GM19025 (cell line): ENCODE measurements around the gene GPHA2.

Experiments used
- ATAC-seq: cut with Tn5 transposase; IDR thresholded peaks from one replicate; pipeline ENCODE4 v1.9.1; 2021; ENCODE audit warnings: mild to moderate bottlenecking, low read depth, moderate library complexity; ENCODE audit not compliant: unreplicated experiment

GPHA2 gene

DNA sequence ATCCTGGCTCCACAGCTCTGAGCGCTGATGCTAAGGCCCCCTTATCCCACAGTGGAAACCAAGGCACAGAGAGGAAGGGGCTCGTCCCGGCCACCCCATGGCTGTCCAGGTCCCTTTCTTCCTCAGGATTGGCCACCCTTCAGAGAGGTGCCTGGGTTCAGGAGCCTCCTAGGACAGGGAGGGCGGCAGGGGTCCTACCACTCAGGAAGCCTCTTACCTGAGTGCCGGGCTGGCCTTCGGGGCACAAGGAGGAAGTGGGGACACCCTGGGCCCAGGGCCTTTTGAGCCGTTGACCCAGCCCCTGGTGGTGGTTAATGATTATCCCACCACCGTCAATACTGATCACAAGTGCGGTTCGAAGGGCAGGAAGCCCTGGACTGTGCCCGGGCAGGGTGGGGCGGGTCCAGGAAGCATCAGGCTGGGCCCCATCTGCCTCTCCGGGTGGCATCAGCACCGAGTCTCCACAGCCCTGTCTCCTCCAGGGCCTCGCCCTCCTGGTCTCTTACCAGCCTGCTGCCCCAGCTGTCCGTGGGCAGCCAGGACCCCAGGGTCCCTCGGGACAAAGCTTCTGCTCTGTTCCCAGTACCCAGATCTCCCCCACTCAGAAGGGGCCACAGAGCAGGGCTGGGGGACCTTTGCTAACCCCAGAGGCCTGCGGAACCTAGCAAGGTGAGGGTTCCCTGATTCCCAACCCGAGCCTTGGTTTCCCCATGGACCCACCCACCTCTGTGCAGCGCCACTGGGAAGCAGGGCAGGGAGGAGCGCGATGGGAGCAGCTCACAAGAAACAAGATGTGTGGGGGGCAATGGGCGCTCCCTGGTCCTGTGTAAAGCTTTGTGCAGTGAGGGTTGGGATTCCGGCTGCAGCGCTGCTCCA is 42.3 kb downstream of the GPHA2 start:
- no peak for ATAC-seq

DNA sequence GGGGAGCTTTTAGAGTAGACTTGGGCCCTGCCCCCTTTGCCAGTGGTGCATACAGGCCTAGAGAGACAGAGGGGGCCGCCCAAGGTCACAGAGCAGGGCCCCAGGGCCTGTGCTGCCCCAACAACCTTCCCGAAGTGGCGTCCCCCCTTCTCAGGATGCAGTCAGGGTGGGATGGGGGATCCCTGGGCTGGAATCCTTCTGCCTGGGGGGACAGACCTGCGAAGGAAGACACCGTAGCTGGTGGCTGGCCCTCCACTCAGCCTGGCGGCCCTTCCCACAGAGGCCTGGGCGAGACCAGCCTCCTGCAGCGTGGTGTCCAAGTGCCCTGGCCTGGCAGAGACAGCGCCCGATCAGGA is 42.9 kb downstream of the GPHA2 start:
- ATAC-seq = no peak

DNA sequence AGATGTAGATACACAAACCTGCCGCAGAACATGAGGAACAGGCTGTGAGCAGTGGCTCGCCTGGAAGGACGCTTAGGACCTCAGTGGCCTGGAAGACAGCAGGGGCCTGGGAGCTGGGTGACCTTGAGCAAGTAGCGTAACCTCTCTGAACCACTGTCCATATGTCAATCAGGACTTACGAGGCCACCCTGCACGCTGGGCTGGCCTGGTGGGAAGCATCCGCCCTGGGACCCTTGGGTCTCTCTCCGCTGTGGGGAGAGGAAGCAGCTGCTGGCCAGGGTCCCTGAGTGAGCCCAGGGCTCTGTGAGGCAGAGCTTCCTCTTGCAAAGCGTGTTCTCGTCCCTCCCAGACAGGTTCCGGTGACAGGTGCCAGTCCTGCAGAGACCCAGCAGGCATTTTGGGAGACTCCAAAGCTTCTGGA is 43.3 kb downstream of the GPHA2 start:
- no peak for ATAC-seq

DNA sequence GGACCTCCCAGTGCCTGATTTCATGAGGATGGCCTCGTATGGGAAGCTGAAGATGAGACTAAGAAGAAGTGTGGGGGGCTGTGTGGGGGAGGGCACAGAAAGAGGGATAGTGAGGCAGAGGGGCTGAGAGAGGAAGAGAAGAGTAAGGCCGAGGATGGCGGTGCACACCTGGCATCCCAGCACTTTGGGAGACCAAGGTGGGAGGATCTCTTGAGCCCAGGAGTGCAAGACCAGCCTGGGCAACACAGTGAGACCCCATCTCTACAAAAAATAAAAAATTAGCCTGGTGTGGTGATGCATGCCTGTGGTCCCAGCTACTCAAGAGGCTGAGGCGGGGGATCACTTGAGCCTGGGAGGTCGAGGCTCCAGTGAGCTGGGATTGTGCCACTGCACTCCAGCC is 43.8 kb downstream of the GPHA2 start:
- ATAC-seq = no peak

DNA sequence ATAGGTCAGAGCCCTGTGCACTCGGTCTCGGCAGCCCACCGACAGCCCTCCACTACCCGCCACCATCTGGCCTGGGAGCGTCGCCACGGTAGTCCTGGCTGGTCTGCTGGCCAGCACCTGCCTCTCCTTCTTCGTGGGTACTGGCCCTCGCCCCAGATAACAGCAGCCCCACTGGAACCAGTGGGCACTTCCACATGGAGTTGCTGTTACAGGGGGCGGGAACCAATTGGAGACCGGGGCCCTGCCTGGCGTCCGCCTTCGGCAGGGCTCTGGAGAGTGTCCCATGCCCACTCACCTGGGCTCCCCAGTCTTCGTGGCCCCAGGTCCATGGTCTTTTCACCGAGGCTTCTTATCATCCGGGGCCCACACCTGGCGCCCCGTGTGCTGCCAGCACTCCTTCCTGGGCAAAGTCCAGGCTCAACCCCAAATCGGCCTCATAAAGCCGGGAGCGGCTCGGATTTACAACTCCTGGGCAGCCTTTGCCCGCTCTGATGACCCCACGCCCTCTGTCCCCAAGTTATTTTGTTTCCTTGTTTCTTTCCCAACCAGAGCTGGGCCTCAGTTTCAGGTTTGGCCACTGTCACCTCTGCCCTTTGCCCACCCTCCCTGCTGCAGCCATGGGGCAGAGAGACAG is 44.4 kb downstream of the GPHA2 start:
- no peak for ATAC-seq

DNA sequence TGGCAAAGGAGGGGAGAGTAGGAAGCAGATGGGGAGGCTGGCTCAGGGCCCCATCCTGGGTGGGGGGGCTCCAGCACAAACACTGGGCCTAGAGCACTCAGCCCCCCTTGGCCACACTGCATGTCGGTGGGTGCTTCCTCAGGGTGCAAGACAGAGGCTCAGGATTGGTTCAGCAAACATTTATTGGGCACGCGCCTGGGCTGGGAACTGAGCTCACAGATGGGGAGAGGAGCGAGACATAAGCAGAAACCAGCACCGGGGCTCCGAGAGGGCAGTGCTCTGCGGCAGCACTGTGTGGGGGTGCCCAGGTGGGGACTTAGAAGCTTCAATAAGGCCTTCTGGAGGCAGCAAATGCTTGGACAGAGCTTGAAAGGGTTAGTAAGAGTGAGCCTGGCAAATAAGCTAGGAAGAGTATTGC is 45.2 kb downstream of the GPHA2 start:
- no peak for ATAC-seq

DNA sequence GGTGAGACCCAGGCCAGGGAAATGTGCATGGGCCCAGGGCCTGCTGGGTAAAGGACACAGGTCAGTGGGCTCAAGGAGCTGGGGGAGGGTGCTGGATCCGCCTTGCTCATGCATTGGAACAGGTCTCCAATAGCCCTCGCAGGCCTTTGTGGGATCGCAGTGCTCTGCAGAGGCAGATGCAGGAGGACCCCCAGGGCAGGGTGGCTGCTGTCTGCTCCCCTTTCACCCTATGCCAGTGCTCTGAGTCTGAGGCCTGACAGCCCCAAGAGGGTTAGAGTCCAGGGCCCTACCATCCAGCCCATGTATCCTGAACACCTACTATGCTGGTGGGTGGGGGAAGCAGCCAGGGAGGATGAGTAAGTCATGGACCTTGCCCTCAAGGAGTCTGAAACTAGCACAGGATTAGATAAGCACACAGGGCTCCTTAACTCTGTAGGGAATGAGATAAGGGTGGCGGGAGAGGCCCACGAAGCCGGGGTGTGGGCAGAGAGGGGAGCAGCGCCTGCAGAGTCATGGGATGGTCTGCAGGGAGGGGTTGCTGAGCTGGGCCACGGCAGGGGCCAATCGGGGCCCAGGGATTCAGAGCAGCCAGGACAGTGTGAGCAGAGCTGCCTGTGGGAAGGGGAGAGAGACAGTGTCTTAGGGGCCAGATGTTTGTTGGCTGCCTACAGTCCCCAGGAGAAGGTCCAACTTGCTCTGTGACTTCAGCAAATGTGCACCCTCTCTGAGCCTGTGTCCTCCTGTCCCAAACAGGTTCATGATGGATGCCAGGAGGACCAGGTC is 46.8 kb downstream of the GPHA2 start:
- ATAC-seq = no peak

DNA sequence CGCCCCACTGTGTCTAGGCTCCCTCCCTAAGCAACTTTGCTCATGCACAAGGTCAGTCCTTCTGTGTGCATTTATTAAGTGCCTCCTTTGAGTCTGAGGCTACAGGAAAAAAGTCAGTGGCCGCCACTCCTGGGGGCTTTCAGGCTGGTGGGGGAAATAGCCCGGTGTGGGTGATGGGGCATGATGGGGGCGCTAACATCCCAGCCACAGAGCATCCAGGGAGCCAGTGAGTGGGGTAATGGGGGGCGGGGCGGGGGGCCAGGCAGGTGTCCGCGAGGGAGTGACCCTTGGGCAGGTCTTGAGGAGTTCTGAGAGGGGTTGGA is 47.3 kb downstream of the GPHA2 start:
- ATAC-seq = no peak

DNA sequence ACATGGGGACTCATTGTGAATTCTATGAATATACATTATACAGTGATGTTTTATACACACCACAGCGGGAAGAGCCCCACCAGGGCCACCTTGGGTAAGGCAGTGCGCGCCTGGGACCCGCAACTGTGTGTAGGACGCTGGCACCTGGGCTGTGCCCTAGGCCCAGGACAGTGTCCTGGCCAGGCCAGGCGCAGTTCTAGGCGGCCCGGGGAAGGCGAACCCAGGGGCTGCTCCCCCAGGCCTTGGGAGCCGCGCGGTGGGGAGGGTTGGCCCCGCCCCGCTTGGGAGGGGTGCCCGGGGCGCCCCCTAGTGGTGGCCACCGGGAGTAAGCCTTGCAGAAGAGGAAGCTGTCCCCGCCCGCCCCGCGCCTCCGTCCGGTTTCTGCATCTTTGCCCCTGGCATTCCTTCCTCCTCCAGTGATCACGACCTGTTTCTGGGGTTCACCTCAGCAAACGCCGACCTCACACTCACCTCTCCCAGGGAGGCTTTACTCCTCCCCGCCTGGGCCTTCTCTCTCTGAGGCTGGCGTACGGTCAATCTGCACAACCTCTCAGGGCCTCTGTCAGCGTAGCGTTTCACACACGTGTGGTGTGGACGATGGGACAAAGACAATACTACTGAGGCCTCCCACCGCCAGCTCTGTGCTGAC is 47.8 kb downstream of the GPHA2 start:
- peak; percentile 67 for ATAC-seq

DNA sequence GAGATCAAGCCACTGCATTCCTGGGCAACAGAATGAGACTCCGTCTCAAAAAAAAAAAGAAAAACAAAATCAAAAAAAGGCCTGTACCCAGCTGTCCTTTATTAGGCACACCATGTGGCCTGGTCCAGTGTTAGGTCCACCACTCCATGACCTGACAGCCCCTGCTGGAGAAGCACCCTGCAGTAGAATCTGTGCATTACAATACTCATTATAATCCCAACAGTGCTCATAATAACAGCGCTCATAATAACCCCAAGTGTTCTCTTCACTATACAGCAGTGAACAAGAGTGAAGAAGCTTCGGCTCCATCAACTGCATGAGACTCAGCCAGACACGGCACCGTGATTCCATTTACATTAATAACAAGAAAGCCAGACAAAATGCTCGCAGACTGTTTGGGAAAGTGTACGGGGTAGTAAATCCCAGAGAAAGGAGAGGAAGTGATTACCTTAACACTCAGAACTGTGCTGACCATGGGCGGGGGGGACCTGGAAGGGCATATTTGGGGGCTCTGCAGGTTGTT is 48.4 kb downstream of the GPHA2 start:
- ATAC-seq = no peak

DNA sequence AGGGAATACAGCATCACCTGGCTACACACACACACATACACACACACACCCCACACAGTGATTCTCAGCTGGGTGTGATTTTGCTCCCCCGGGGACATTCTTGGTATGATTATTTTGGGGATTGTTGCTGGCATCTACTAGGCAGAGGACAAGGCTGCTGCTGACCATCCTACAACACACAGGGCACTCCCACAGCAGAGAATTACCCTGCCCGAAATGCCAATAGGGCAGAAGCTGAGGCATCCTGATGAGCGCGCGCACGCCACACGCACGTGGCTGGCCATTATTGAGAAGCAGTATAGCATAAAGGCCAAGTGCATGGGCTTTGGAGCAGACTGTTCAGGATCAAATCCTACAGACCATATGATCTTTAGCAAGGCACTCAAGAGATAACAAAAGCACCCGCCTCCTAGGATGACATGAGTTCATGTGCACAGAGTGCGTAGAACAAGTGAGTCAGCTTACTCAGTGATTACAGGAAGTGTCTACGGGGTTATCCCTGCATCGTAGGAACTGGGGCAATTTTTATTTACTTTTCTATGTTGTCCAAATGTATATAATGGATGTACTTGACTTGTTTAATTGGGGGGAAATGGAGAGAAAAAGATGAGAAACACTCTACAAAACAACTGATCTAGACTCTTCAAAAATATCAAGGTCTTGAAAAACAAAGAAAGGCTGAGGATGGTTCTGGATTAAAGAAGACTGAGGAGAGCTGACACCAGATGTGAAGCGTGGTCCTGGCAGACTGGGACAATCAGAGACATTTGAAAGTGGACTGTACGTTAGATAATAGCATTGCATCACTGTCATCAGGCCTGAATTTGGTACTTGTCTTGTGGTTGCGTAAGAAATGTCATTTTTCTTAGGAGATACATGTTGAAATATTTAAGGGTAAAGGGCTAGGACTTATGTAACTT is 50.1 kb downstream of the GPHA2 start:
- no peak for ATAC-seq
